GM21717 (cell line): ENCODE results near the gene SHQ1.
"Not testable (repeated sequence)": the region's sequence is repeated elsewhere in the genome, so short reads cannot be mapped to it uniquely, and the experiment has no call there.

Source experiments
- ATAC-seq: cut with Tn5 transposase; IDR thresholded peaks from one replicate; pipeline ENCODE4 v1.9.1; 2021; ENCODE audit warnings: mild to moderate bottlenecking, moderate library complexity; ENCODE audit not compliant: unreplicated experiment

The SHQ1 gene

DNA sequence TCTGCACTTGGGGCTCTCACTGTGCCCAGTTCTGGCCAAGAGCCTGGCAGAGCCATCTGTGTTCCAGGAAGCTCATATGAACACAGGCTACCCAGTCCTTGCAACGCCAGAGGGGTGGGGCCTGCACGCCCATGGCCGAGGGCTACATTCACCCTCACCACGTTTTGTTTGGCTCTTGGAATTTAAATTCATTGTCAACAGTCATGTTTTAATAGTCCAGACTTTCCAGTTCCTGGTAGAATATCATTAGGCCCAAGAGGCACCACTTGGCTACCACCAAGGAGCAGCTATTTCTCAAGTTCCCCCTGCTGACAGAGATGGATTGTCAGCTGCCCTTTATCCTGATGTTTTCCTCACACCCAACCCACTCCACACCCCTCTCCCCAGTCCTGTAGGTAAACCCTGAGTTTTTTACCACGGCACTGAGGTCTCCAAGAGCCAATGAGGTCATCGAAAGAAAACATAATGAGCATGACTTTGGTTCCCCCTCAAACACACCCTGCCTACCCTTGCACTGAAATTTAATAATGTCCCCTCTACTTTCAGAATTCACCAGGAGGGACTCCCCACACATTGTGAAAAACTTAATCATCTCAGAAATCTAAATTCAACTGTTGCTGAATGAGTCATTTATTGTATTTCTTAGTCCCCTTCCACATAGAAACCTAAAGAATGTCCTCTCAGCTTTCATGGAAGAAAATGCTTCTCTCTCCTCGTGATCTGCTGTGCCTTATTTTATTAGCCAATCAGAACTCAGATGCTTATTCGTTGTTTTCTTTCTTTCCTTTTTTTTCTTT lies 125.1 kb downstream of the SHQ1 start:
- no peak for ATAC-seq

DNA sequence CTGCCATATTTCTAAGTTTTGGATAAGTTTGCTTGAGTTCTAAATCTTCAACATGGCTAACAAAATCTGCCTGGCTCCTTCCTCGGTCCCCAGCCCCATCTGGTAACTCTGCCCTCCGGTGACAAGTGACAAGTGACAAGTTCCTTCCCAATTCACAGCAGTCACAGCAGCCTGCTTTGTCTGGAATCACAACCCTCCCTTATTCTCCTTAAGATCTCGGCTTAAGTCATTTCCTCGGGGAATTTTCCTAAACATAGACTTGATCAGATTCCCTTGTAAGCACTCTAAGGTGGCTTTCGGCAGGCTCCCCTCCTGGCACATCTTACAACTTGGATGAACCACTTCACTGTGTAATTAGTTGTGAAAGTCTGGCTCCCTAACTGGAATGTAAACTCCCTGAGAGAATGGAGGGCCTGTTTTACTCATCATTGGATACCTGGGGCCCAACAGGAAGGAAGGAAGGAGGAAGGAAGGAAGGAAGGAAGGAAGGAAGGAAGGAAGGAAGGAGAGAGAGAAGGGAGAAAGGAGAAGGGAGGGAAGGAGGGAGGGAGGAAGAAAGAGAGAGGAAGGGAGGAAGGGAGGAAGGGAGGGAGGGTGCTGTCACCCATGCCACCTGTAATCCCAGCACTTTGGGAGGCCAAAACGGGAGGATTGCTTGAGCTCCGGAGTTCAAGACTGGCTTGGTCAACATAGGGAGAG lies 126.4 kb downstream of the SHQ1 start:
- no peak for ATAC-seq

DNA sequence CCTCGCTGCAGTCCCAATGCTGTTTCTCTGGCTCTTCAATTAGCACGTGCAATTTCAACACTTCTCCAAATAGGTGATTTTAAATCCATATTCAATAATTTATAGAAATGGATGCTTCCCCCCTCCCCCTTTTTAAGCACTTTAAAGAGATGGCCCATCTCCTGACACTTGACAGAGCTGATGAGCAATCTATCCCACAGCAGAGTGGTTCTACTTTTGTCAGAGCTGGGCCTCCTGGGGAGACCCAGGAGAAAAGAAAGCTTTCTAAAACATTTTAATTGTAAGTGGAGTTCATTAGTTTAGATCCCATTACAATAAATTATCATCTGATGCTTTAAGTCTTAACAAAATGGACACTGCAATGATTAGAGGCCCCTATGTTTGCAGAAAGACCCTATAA lies 127.7 kb downstream of the SHQ1 start:
- ATAC-seq = no peak

DNA sequence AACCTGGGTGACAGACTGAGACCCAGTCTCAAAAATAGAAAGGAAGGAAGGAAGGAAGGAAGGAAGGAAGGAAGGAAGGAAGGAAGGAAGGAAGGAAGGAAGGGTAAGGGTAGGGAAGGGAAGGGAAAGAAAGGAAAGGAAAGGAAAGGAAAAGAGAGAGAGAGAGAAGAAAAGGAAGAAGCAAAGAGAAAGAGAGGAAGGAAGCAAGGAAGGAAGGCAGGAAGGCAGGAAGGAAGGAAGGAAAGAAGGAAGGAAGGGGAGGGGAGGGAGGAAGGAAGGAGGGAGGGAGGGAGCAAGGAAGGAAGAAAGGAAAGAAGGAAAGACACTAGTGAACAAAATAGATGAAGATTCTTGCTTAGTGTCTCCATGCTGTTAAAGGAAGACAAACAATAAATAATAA lies 129.1 kb downstream of the SHQ1 start:
- no peak for ATAC-seq

DNA sequence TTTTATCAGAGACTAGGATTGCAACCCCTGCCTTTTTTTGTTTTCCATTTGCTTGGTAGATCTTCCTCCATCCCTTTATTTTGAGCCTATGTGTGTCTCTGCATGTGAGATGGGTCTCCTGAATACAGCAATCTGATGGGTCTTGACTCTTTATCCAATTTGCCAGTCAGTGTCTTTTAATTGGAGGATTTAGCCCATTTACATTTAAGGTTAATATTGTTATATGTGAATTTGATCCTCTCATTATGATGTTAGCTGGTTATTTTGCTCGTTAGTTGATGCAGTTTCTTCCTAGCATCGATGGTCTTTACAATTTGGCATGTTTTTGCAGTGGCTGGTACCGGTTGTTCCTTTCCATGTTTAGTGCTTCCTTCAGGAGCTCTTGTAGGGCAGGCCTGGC lies 134.1 kb downstream of the SHQ1 start:
- not testable (repeated sequence) for ATAC-seq

DNA sequence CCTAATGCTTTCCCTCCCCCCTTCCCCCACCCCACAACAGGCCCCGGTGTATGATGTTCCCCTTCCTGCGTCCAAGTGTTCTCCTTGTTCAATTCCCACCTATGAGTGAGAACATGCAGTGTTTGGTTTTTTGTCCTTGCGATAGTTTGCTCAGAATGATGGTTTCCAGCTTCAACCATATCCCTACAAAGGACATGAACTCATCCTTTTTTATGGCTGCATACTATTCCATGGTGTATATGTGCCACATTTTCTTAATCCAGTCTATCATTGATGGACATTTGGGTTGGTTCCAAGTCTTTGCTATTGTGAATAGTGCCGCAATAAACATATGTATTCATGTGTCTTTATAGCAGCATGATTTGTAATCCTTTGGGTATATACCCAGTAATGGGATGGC lies 137.8 kb downstream of the SHQ1 start:
- ATAC-seq = not testable (repeated sequence)

DNA sequence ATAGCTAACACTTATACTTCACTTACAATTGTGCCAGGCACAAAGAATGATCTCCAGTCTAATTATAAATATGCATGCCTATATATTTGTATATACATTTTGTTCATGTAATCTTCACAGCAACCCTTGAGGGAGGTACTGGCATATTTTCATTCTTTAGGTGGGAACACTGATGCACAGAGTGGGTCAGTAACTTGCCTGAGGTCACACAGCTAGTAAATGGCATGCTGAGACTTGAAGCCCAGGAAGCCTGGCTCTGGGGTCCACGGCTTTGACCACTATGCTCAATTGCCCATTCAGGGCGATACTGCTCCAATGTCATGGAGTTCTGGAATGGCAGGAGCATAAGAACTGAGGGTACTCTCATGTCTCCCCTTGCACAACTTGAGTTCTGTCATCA lies 139.8 kb downstream of the SHQ1 start:
- no peak for ATAC-seq

DNA sequence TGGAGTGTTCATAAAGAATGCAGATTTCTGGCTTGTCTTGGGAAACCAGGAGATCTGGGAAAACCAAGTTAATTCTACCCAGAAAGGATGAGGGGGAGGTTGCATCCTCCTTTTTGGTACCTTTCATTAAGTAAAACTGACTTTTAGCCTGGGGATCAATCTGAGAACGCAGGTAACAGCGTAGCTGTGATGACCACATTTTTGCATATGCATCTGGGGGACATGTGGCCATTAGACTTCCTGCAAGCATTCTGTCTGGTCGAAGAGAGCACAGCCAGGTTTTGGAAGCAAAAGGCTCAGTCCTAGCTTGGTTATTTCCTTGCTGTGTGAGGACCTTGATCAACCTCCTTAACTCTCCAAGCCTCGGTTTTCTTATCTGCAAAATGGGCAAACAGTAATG lies 145.2 kb downstream of the SHQ1 start:
- ATAC-seq = no peak

DNA sequence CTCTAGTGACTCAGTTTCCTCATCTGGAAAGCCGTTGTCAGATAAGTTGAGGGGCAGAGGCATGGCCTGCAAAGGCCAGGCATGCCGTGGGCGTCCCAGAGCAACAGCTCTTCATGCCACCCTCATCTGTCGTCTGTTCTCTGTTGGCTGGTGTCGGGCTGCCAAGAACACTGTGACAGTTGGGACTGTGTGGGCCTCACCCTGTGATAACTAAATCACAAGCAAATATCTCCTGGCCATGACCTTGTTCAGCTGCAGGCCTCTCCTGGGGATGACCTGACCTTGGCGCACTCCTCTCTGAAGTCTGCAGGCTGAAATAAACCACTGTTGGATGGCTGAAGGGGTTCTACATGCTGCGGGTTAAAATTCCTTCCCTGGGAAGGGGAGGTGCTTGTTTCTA lies 145.9 kb downstream of the SHQ1 start:
- no peak for ATAC-seq

DNA sequence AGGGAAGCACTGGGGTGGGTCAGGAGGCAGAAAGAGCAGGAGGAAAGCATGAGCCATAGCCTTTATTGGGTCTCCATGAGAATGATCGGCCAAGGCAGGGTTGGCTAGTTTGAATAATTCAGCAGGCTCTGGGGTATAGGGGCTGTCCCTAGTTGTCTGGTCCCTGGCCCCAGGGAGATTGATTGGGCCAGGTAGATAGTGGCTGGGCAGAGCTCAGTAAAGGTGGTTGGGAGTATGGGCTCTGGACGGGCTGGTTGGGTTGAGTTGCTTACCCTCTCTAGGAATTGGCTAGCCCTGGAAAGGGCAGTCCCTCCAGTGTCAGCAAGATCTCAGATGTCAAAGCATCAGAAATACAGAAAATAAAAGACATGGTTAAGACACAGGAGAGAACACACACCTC lies 148.1 kb downstream of the SHQ1 start:
- no peak for ATAC-seq

DNA sequence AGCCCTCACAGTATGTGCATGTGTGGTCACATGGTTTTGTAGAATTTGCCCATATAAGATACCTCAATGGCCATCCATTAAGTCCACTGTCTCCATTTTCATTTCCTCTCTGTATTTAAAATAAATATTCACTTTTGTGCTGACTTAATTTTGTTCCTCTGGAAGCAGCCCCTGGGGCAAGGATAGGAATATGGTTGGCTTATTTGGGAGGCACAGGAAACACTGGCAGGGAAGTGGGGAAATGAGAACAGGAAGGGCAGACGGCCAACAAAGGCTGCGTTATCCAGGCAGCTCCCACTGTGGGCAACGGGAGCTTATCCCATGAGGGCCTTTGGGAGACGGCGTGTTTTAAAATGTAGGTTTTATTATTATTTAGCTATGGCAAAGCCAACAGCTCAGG lies 148.6 kb downstream of the SHQ1 start:
- ATAC-seq = no peak
